Loucy (cell line): ENCODE results near the gene XIRP2.

Experiments used
- EZH2phosphoT487 ChIP-seq: fragments of 200-600 bp; IDR thresholded peaks from 2 replicates; pipeline ENCODE4 v1.6.1; 2018; ENCODE audit warnings: antibody characterized with exemption, mild to moderate bottlenecking, moderate library complexity, borderline replicate concordance
- TF ChIP-seq, protein P1 (sequence below): fragments of 200-600 bp; sonication (generic); conservative IDR thresholded peaks from 2 replicates; pipeline ENCODE4 v1.5.1; 2014; ENCODE audit warnings: mild to moderate bottlenecking, antibody characterized with exemption, low read length

DNA sequence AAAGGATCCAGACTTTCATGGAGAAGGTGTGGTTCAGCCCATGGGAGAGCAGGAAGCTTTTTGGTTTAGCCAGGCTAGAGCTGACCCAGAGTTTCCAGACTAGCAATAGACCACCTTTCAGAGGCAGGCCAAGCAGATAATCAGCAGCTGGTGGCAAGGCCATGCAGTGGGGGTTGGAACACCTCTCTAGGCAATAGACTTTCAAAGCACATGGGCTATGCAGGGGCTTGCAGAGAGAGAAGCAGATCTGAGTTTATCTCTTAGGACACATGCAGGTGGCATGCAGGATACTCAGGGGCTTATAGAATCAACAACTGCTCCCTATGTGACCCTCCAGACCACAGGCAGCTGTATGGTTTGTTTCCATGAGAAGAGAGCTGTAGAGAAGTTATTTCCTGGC, 9.4 kb downstream of the XIRP2 start:
- TF ChIP-seq, protein P1, sequence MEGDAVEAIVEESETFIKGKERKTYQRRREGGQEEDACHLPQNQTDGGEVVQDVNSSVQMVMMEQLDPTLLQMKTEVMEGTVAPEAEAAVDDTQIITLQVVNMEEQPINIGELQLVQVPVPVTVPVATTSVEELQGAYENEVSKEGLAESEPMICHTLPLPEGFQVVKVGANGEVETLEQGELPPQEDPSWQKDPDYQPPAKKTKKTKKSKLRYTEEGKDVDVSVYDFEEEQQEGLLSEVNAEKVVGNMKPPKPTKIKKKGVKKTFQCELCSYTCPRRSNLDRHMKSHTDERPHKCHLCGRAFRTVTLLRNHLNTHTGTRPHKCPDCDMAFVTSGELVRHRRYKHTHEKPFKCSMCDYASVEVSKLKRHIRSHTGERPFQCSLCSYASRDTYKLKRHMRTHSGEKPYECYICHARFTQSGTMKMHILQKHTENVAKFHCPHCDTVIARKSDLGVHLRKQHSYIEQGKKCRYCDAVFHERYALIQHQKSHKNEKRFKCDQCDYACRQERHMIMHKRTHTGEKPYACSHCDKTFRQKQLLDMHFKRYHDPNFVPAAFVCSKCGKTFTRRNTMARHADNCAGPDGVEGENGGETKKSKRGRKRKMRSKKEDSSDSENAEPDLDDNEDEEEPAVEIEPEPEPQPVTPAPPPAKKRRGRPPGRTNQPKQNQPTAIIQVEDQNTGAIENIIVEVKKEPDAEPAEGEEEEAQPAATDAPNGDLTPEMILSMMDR: no peak
- no peak for TF ChIP-seq EZH2phosphoT487
